KMS-11 (cell line): ENCODE measurements around the gene CYLD.

Experiments
- H2AFZ ChIP-seq: fragments of 200-600 bp; sonication (generic); 2 replicates; pipeline ENCODE4 v1.6.1; 2016; ENCODE audit warnings: antibody characterized with exemption, mixed run types, low read depth
- H3K27ac ChIP-seq: fragments of 200-600 bp; sonication (generic); 2 replicates; pipeline ENCODE4 v1.6.1; 2016; ENCODE audit warnings: mild to moderate bottlenecking, mixed run types
- H3K27me3 ChIP-seq: fragments of 200-600 bp; sonication (generic); 2 replicates; pipeline ENCODE4 v1.6.1; 2017; ENCODE audit warnings: mild to moderate bottlenecking, low read depth, mixed run types, moderate library complexity; ENCODE audit not compliant: insufficient read depth
- H3K36me3 ChIP-seq: fragments of 200-600 bp; sonication (generic); 2 replicates; pipeline ENCODE4 v1.6.1; 2017; ENCODE audit warnings: mild to moderate bottlenecking, mixed run types; ENCODE audit not compliant: insufficient read depth
- H3K4me1 ChIP-seq: fragments of 200-600 bp; sonication (generic); 2 replicates; pipeline ENCODE4 v1.6.1; 2016; ENCODE audit warnings: mild to moderate bottlenecking, low read depth, mixed run types; ENCODE audit not compliant: poor library complexity, severe bottlenecking
- H3K4me2 ChIP-seq: fragments of 200-600 bp; sonication (generic); 2 replicates; pipeline ENCODE4 v1.7.0; 2016; ENCODE audit warnings: mild to moderate bottlenecking, mixed run types
- H3K4me3 ChIP-seq: fragments of 200-600 bp; sonication (generic); IDR thresholded peaks from 2 replicates; pipeline ENCODE4 v1.6.1; 2017; ENCODE audit warnings: low read depth, low read length, mixed read lengths; ENCODE audit not compliant: insufficient read depth
- H3K79me2 ChIP-seq: fragments of 200-600 bp; sonication (generic); 2 replicates; pipeline ENCODE4 v1.6.1; 2016; ENCODE audit warnings: low read depth, mixed run types; ENCODE audit not compliant: insufficient read depth
- H3K9ac ChIP-seq: fragments of 200-600 bp; sonication (generic); 2 replicates; pipeline ENCODE4 v1.6.1; 2016; ENCODE audit warnings: mild to moderate bottlenecking, mixed run types
- H4K20me1 ChIP-seq: fragments of 200-600 bp; sonication (generic); 2 replicates; pipeline ENCODE4 v1.6.1; 2016; ENCODE audit warnings: mild to moderate bottlenecking, mixed run types; ENCODE audit not compliant: insufficient read depth
- CTCF ChIP-seq: fragments of 200-600 bp; sonication (generic); conservative IDR thresholded peaks from 2 replicates; pipeline ENCODE4 v1.6.1; 2017; ENCODE audit warnings: low read depth, mild to moderate bottlenecking, antibody characterized with exemption, low read length, moderate library complexity, mixed read lengths

The CYLD gene

GRCh38 chr16:50838885-50839284 lies 97.0 kb downstream of the CYLD start:
- H3K4me1 ChIP-seq = no peaks in the 10 kb centered on the region
- H3K4me3 ChIP-seq = no peak overlapping the region
- H3K79me2 ChIP-seq = no peaks in the 10 kb centered on the region
- H3K27me3 ChIP-seq = no peaks in the 10 kb centered on the region
- no peaks in the 10 kb centered on the region for H4K20me1 ChIP-seq
- H2AFZ ChIP-seq = no peak overlapping the region
- H3K4me2 ChIP-seq = no peak overlapping the region
- no peak overlapping the region for H3K9ac ChIP-seq
- H3K36me3 ChIP-seq = no peaks in the 10 kb centered on the region
- no peak overlapping the region for H3K27ac ChIP-seq
- no peak for TF ChIP-seq CTCF

GRCh38 chr16:50839356-50839755 lies 97.5 kb downstream of the CYLD start:
- H3K27me3 ChIP-seq = no peaks in the 10 kb centered on the region
- no peaks in the 10 kb centered on the region for H4K20me1 ChIP-seq
- H3K9ac ChIP-seq = no peak overlapping the region
- no peaks in the 10 kb centered on the region for H3K4me1 ChIP-seq
- H3K4me3 ChIP-seq = no peak overlapping the region
- H3K27ac ChIP-seq = no peak overlapping the region
- H3K4me2 ChIP-seq = no peak overlapping the region
- no peaks in the 10 kb centered on the region for H3K36me3 ChIP-seq
- no peak overlapping the region for H2AFZ ChIP-seq
- TF ChIP-seq CTCF = no peak
- H3K79me2 ChIP-seq = no peaks in the 10 kb centered on the region

DNA sequence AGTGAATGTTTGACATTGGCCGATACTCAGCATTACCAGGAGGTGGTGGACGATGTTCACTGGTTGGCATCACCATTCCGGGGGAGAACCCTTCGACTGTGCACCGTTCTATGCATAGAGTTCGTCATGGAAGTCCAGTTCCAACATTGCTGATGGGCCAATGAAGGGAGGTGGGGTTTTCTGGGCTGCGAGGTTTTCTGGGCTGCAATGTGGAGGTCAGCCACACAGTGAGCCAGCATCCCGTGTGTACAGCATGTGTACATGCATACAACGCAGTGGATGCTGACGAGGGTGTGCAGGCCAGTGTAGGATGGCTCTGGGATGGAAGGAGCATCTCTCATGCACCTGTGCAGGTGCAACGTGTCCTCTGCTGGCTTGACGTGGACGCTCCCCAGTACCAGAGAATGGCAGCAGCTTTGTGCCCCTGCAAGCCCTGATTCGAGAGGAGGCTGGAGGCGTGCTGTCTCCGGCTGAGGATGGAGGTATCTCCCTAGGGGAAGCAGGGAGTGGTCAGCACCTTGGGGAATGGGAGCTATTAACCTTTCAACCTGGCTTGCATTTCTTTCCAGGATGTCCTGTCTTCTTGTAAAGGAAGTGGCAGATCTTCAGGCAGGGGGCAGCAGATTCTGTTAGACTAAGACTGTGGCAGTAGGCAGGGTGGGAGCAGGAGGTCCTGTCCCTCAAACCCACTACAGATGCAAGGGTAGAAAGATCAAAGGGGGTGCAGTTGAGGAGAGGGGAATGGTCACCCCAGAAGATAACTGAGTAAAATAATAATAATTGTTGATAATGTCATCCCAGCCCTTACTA lies 98.2 kb downstream of the CYLD start:
- no peak overlapping the region for H3K4me3 ChIP-seq
- H2AFZ ChIP-seq = no peak overlapping the region
- no peak overlapping the region for H3K27ac ChIP-seq
- H3K27me3 ChIP-seq = no peaks in the 10 kb centered on the region
- no peak overlapping the region for H3K4me2 ChIP-seq
- H3K79me2 ChIP-seq = no peaks in the 10 kb centered on the region
- H3K36me3 ChIP-seq = no peaks in the 10 kb centered on the region
- H3K4me1 ChIP-seq = no peaks in the 10 kb centered on the region
- TF ChIP-seq CTCF = no peak
- no peak overlapping the region for H3K9ac ChIP-seq
- H4K20me1 ChIP-seq = no peaks in the 10 kb centered on the region

GRCh38 chr16:50841081-50841886 lies 99.4 kb downstream of the CYLD start:
- Histone ChIP-seq H3K36me3 (no peaks in the 10 kb centered on the region), H2AFZ (no peak overlapping the region), H3K9ac (no peak overlapping the region), H3K79me2 (no peaks in the 10 kb centered on the region), H3K27me3 (no peaks in the 10 kb centered on the region), H3K4me2 (no peak overlapping the region), H4K20me1 (no peaks in the 10 kb centered on the region), H3K27ac (no peak overlapping the region), H3K4me3 (no peak overlapping the region), H3K4me1 (no peaks in the 10 kb centered on the region)
- no peak for TF ChIP-seq CTCF
